GM19452 (cell line): ENCODE results near the gene SKIL.

ENCODE experiments used
- ATAC-seq: cut with Tn5 transposase; IDR thresholded peaks from one replicate; pipeline ENCODE4 v1.9.1; 2021; ENCODE audit not compliant: unreplicated experiment

Gene SKIL

DNA sequence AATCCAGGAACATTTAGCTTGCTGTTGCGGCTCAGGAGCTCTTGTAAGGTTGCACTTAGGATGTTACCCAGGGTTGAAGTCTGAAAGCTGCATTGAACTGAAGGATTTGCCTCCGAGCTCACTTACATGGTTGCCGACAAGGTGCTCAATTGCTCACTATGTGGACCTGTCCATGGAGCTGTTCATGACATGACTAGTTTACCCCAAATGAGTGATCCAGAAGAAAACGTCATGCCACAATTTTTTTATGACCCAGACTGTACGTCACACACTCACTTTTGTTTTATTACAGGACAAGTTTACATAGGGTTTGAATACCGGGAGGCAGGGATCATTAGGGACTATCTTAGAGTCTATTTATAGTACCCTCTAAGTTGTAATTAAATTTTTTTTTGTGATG lies 40.2 kb downstream of the SKIL start:
- ATAC-seq, result no peak

DNA sequence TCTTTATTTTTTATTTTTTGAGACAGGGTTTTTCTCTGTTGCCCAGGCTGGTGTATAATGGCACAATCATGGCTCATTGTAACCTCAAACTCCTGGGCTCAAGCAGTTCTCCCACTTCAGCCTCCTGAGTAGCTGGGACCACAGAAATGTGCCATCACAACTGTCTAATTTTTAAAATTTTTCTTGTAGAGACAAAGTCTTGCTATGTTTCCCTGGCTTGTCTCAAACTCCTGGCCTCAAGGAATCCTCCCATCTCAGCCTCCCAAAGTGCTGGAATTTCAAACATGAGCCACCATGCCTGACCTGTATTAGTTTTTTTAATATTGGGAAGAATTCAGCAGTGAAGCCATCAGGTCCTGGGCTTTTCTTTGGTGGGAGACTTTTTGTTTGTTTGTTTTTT lies 47.6 kb downstream of the SKIL start:
- ATAC-seq, result no peak

- ATAC-seq, result no peak
Observed at GRCh38 chr3:170410428-170411029, 53.0 kb downstream of the SKIL start.

DNA sequence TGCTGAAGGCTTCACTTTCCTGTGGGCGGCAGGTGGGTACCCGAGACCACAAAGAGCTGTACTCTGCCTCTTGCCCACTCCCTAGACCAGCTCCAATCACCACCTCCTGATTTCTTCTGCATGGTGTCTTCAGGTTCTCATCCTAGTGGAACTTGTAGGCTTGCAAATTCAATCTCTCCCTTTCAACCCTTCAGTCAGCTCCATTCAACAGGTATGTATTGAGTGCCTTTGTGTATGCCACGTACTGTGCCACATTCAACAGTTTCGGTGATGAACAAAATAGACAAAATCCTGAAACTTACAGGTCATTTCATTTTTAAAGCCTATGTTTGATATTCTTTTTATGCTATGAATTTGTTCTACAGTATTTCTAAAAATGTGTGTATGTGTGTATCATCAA lies 55.8 kb downstream of the SKIL start:
- no peak for ATAC-seq

- no peak for ATAC-seq
Observed at GRCh38 chr3:170414202-170414663, 56.7 kb downstream of the SKIL start.

- ATAC-seq, result no peak
Observed at GRCh38 chr3:170417090-170417489, 59.6 kb downstream of the SKIL start.

- ATAC-seq, result no peak
Observed at GRCh38 chr3:170418422-170419398, 61.2 kb downstream of the SKIL start, which contains the start of gene CLDN11. TSS of gene CLDN11 (plus strand) at chr3:170418868. CDS start at chr3:170419067, 199 bp downstream.

GRCh38 chr3:170419557-170420087 lies 62.1 kb downstream of the SKIL start:
- no peak for ATAC-seq

DNA sequence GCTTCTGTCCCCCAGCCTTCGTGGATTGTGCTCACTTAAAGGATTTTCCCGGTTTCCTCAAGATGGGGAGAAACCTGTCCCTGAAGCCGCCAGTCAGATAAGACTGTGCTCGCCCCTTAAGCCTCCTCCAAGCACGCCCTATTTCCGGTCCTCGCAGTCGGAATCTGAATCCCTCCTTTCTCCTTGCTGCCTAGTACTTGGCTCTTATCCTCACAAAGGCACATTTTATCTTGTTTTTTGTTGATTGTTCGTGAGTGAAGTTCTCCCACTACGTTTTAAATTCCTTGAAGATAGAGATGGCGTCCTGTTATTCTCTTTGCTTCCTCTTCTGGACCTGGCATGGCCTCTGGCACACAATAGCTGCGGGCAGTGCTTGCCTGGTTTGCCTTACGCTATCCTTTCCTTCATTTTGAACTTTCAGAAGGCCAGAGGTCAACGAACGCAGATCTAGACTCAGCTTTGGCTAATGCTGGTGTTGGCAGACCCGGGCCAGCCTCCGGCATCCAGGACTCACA lies 62.8 kb downstream of the SKIL start:
- ATAC-seq, result no peak

GRCh38 chr3:170421111-170421641 lies 63.7 kb downstream of the SKIL start:
- no peak for ATAC-seq

- no peak for ATAC-seq
Observed at GRCh38 chr3:170421758-170422157, 64.2 kb downstream of the SKIL start.

DNA sequence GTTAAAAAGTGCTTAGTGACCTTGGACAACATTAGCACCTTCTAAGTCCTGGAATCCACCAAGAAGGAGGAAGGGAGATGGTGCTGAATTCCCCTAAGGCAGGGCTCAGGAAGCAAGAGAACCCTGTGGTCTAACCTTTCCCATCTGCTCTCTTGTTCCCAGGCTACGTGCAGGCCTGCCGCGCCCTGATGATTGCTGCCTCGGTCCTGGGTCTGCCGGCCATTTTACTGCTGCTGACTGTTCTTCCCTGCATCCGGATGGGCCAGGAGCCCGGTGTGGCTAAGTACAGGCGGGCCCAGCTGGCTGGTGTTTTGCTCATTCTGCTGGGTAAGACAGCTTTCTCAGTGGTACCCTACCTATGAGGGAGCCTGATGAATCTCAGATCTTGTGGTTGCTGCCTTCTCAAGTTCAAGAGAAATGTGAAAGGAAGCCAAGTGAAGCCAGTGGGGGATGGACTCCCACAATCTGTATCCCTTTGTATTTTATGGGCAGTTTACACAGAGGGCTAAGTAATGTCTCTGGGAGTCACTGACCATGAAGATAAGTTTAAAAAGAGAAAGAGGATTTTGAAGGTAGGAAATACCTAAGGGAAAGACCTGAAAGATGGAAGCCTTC lies 65.6 kb downstream of the SKIL start:
- ATAC-seq, result no peak

- no peak for ATAC-seq
Observed at GRCh38 chr3:170424879-170425278, 67.4 kb downstream of the SKIL start.

- ATAC-seq, result no peak
Observed at GRCh38 chr3:170425491-170426239, 68.2 kb downstream of the SKIL start.

DNA sequence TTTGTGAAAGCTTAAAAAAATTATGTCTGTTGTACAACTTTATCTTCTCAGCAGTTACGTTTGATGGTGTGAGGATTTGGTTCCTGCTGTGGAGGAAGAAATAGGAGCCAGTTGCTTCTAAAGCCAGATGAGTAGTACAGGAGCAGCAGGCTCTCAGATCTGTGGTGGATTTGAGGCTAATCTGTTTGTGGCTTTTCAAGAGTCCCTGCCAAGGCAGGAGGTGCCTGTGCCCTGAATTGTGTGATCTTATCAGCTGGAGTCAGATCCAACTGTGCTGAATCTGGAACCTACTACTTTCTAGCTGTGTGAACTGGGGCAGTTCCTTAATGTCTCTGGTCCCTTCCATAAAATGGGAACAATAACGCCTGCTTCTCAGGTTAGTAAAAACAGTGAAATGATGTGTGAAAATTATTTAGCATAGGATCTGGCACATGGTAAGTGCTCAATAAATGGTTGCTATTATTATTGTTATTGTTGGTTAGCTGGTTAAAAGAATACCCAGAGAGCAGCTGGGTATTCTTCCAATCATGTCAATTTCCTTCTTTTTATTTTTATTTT lies 68.8 kb downstream of the SKIL start:
- ATAC-seq, result no peak

GRCh38 chr3:170428095-170428494 lies 70.6 kb downstream of the SKIL start:
- no peak for ATAC-seq

DNA sequence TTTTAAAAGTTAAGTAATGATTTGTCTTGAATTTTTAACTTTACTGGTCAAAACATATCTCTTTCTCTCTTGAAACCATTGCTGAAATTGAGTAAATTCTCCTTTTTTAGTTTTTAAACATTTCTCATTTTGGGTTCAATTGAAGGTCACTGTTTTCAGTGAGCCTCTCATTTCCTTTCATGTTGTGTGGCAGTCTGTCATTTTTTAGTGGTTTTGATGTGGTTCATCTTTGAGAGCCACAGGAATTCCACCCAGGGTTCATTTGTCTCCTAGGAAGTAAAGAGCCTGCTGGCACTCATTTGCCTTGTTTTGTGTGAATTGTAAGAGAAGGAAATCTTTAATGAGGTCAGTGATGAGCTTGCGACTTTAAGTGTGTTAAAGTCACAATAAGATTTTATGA lies 71.5 kb downstream of the SKIL start:
- ATAC-seq, result no peak

GRCh38 chr3:170431054-170431453 lies 73.5 kb downstream of the SKIL start:
- ATAC-seq, result no peak

- ATAC-seq, result no peak
Observed at GRCh38 chr3:170432416-170432815, 74.9 kb downstream of the SKIL start.

- ATAC-seq, result no peak
Observed at GRCh38 chr3:170436697-170437096, 79.2 kb downstream of the SKIL start.
